HuH-7.5 (cell line): ENCODE measurements around the gene GPR176.
"Not testable (repeated sequence)": the region's sequence is repeated elsewhere in the genome, so short reads cannot be mapped to it uniquely, and the experiment has no call there.

ENCODE experiments used
- DNase-seq: peaks from one replicate; pipeline ENCODE4 v3.0.0; 2011; ENCODE audit warnings: low spot score

The GPR176 gene

GRCh38 chr15:39935241-39935640 lies 15.2 kb upstream of the GPR176 start:
- DNase-seq, result no peak

GRCh38 chr15:39934397-39935071 lies 14.5 kb upstream of the GPR176 start:
- no peak for DNase-seq

- DNase-seq, result no peak
Observed at GRCh38 chr15:39931615-39932014, 11.5 kb upstream of the GPR176 start.

- no peak for DNase-seq
Observed at GRCh38 chr15:39926526-39926925, 6.5 kb upstream of the GPR176 start.

- DNase-seq, result no peak
Observed at GRCh38 chr15:39925112-39925842, 5.2 kb upstream of the GPR176 start.

GRCh38 chr15:39924437-39924836 lies 4.4 kb upstream of the GPR176 start:
- DNase-seq, result no peak

GRCh38 chr15:39922462-39923092 lies 2.5 kb upstream of the GPR176 start:
- DNase-seq, result no peak

- no peak for DNase-seq
Observed at GRCh38 chr15:39921274-39921638, 1.2 kb upstream of the GPR176 start.

- peak; percentile 54 for DNase-seq
Observed at GRCh38 chr15:39920510-39921273, 626 bp upstream of the GPR176 start.

- DNase-seq, result no peak
Observed at GRCh38 chr15:39919411-39919747, 687 bp downstream of the GPR176 start.

GRCh38 chr15:39918688-39919385 lies 1.2 kb downstream of the GPR176 start:
- no peak for DNase-seq

- no peak for DNase-seq
Observed at GRCh38 chr15:39914977-39915376, 5.1 kb downstream of the GPR176 start.

- no peak for DNase-seq
Observed at GRCh38 chr15:39909007-39909406, 11.1 kb downstream of the GPR176 start.

GRCh38 chr15:39908186-39908585 lies 11.9 kb downstream of the GPR176 start:
- DNase-seq, result no peak

GRCh38 chr15:39907216-39907615 lies 12.8 kb downstream of the GPR176 start:
- no peak for DNase-seq

GRCh38 chr15:39904115-39904514 lies 16.0 kb downstream of the GPR176 start:
- DNase-seq, result no peak

- no peak for DNase-seq
Observed at GRCh38 chr15:39898317-39898716, 21.7 kb downstream of the GPR176 start.

- DNase-seq, result no peak
Observed at GRCh38 chr15:39896846-39897245, 23.2 kb downstream of the GPR176 start.

- DNase-seq, result no peak
Observed at GRCh38 chr15:39896101-39896500, 24.0 kb downstream of the GPR176 start.

GRCh38 chr15:39893051-39893450 lies 27.0 kb downstream of the GPR176 start:
- DNase-seq, result not testable (repeated sequence)

GRCh38 chr15:39892418-39892817 lies 27.6 kb downstream of the GPR176 start:
- no peak for DNase-seq

GRCh38 chr15:39890621-39891020 lies 29.4 kb downstream of the GPR176 start:
- DNase-seq, result no peak
